HG02870 (cell line): ENCODE data around the gene SLIRP.
A peak's percentile ranks its signal among the peaks of the same experiment; 100 is the strongest.
"Not testable (repeated sequence)": the region's sequence is repeated elsewhere in the genome, so short reads cannot be mapped to it uniquely, and the experiment has no call there.

Experiments used
- ATAC-seq: cut with Tn5 transposase; IDR thresholded peaks from one replicate; pipeline ENCODE4 v1.9.1; 2021; ENCODE audit warnings: mild to moderate bottlenecking, moderate library complexity; ENCODE audit not compliant: unreplicated experiment

SLIRP gene

GRCh38 chr14:77707724-77708408 lies at the start of gene SLIRP, which contains the start of gene ALKBH1:
SLIRP (plus strand) TSS chr14:77708103; CDS start chr14:77708112, 9 bp downstream.
ALKBH1 (minus strand) TSS chr14:77708023; CDS start chr14:77708004, 19 bp downstream.
- ATAC-seq, result peak; percentile 95

- ATAC-seq, result no peak
Observed at GRCh38 chr14:77659831-77660230, 48.1 kb upstream of the SLIRP start.

GRCh38 chr14:77660754-77661153 lies 47.1 kb upstream of the SLIRP start:
- no peak for ATAC-seq

- not testable (repeated sequence) for ATAC-seq
Observed at GRCh38 chr14:77661562-77661961, 46.3 kb upstream of the SLIRP start.

DNA sequence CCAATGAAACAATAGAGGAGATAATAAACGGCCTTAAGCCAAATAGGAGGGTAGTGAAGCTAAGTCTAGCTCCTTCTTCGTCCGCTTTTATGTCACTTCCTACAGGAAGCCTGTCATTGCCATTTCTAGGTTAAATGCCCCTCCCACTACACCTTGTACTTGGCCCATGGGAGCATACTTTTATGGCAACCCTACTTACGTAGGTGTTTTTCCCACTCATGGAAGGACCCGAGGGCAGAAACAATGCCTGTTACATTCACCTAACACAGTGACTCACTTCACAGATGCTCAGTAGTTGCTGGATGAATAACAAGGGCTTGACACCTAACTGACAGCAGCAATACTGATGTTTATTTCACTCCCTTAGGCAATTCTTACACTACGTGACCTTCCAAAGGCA lies 44.6 kb upstream of the SLIRP start:
- ATAC-seq, result no peak

GRCh38 chr14:77667331-77667730 lies 40.6 kb upstream of the SLIRP start:
- no peak for ATAC-seq

DNA sequence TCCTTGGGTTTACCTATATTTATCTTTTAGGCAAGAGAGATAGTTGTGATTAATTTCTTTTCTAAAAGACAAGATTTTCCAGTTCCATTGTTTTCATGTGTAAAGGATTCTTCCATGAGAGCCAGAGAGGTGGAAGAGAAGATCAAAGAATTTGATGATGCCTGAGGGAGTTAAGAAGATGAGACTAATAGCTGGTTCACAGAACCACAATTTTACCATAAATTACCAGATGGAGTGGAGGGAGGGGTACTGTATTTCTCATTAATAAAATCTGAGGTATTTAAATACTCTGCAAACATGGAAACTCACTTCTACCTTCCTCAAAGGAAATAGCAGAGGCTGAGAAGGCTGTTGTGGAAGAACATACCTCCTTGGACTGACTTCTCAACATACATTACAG lies 34.7 kb upstream of the SLIRP start:
- ATAC-seq, result no peak

GRCh38 chr14:77674931-77675330 lies 33.0 kb upstream of the SLIRP start:
- ATAC-seq, result no peak

- no peak for ATAC-seq
Observed at GRCh38 chr14:77681196-77682157, 26.4 kb upstream of the SLIRP start.

- no peak for ATAC-seq
Observed at GRCh38 chr14:77682158-77682553, 25.7 kb upstream of the SLIRP start.

DNA sequence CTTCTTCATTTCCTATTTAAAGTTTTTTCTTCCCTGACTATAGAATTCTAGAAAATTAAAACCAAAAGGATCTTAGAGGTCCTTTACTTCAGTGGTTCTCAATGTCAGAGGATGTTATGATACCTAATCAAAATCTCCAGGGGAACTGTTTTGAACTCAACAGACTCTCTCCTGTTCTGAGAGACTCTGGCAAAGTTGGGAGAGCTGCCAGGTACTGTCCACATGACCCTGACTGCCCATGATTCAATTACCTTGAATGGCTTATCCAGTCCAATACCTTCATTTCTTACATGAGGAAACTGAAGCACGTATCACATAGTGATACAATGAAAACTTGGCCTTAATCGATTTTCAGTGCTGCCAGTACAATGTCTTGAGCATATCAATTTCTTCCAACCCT lies 16.6 kb upstream of the SLIRP start:
- ATAC-seq, result no peak

GRCh38 chr14:77707355-77707723 lies 564 bp upstream of the SLIRP start:
- peak; percentile 19 for ATAC-seq

DNA sequence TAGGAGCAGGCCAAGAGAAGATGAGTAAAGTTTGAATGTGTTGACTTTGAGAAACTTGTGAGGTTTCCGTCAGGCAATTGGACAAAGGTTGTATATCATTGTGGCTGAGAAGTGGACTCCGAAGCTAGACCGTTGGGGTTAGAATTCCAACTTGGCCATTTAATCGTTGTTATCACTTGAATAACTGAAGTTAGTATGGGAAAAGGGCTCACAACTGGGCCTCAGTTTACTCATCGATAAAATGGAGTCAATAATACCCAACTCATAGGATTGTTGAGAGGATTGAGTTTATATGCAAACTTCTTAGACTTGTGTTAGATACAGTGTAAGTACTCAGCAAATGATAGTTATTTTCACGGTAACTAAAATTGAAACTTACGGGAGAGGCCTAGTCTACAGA lies 846 bp downstream of the SLIRP start:
- ATAC-seq, result no peak

GRCh38 chr14:77709412-77709811 lies 1.5 kb downstream of the SLIRP start:
- no peak for ATAC-seq

DNA sequence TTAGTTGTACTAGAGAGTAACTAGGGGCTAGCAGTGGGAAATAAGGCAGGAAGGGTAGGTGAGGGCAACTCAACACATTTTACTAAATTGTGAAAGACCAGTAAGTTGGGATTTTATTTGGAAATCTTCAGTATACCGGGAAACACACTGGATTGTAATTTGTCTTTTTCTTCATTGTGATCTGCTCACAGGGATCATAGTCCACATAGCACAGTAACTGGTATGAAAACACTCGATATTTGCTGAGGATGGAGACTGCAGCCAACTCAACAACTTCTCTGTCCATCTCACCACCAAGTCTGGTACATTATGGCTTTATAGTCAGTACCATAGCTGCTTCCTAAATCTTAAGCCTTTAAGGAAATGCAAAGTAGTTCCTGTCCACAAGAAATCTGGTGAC lies 2.5 kb downstream of the SLIRP start:
- no peak for ATAC-seq

- peak; percentile 81 for ATAC-seq
Observed at GRCh38 chr14:77714926-77715325, 7.0 kb downstream of the SLIRP start.

GRCh38 chr14:77717608-77718305 lies 9.9 kb downstream of the SLIRP start:
- ATAC-seq, result no peak

DNA sequence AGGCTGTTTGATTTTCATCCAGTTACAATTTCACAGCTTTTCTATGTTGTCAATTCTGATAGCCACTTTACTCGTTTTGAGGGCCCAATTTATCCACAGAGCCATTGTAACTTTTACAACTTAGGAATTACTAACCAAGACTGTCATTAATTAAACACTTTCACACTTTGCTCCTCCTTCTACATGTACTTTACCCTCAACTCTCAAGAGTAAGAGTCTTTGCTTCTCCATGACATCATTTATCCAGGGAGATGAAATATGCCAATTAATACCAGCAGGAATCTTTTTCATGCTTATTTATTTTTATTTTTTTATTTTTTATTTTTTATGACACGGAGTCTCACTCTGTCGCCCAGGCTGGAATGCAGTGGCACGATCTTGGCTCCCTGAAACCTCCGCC lies 13.5 kb downstream of the SLIRP start:
- ATAC-seq, result no peak

DNA sequence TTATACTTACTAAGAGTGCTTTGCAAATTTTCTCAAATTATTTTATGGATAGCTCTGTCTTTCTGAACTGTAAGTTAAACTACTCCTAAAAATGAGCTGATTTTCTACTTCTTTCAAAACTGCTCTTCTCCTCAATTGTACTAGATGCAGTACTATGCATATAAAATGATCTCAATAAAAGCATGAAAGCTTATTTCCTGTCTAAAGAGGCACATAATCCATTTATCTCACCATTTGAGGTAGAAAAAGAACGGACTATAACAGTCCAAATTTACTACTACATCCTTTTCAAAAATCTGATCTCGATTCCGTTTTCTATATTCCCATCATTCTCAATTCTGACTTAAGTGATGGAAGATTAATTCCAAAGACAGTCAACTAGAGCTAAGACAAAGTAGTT lies 14.4 kb downstream of the SLIRP start:
- ATAC-seq, result no peak

GRCh38 chr14:77730976-77731497 lies 23.1 kb downstream of the SLIRP start:
- no peak for ATAC-seq
